GM23338 (cell line): ENCODE results near the gene RIPOR3. TPM values are rescaled to one million over a fixed set of nuclear protein-coding genes. Genes with fewer than 3 reads are reported as not detected.

Experiments used
- ATAC-seq: fragments of 200-7000 bp; cut with Tn5 transposase; 3 replicates; pipeline ENCODE4 v1.9.1; 2020
- DNase-seq: peaks from one replicate; pipeline ENCODE4 v3.0.0-alpha.2; 2015; ENCODE audit warnings: low spot score
- H2AFZ ChIP-seq: fragments of 200-600 bp; sonication (generic); 2 replicates; pipeline ENCODE4 v1.8.0; 2016; ENCODE audit warnings: antibody characterized with exemption, mild to moderate bottlenecking, moderate library complexity
- H3F3A ChIP-seq: fragments of 200-600 bp; sonication (generic); replicated peaks from 2 replicates; pipeline ENCODE4 v1.8.0; 2017; ENCODE audit warnings: antibody characterized with exemption, mixed run types, low read depth
- H3K27ac ChIP-seq: fragments of 200-600 bp; sonication (generic); 2 replicates; pipeline ENCODE4 v1.6.1; 2016; ENCODE audit warnings: low read depth
- H3K27me3 ChIP-seq: fragments of 200-600 bp; sonication (generic); 2 replicates; pipeline ENCODE4 v1.8.0; 2016; ENCODE audit warnings: mild to moderate bottlenecking, mixed run types, moderate library complexity; ENCODE audit not compliant: insufficient read depth
- H3K36me3 ChIP-seq: fragments of 200-600 bp; sonication (generic); 2 replicates; pipeline ENCODE4 v1.8.0; 2016; ENCODE audit warnings: mild to moderate bottlenecking; ENCODE audit not compliant: insufficient read depth
- H3K4me1 ChIP-seq: fragments of 200-600 bp; sonication (generic); 2 replicates; pipeline ENCODE4 v1.8.0; 2016; ENCODE audit warnings: mild to moderate bottlenecking, moderate library complexity; ENCODE audit not compliant: insufficient read depth
- H3K4me2 ChIP-seq: fragments of 200-600 bp; sonication (generic); 2 replicates; pipeline ENCODE4 v1.7.1; 2017; ENCODE audit warnings: mixed run types
- H3K4me3 ChIP-seq: fragments of 200-600 bp; sonication (generic); 2 replicates; pipeline ENCODE4 v1.6.1; 2016; ENCODE audit warnings: mixed run types
- H3K79me2 ChIP-seq: fragments of 200-600 bp; sonication (generic); replicated peaks from 2 replicates; pipeline ENCODE4 v1.8.0; 2017; ENCODE audit warnings: mild to moderate bottlenecking; ENCODE audit not compliant: insufficient read depth
- H3K9me2 ChIP-seq: fragments of 200-600 bp; sonication (generic); 2 replicates; pipeline ENCODE4 v1.8.0; 2017; ENCODE audit not compliant: insufficient read depth
- H4K20me1 ChIP-seq: fragments of 200-600 bp; sonication (generic); replicated peaks from 2 replicates; pipeline ENCODE4 v1.8.0; 2017; ENCODE audit warnings: mild to moderate bottlenecking; ENCODE audit not compliant: insufficient read depth
- H3K27ac Mint-ChIP-seq: 2 replicates; pipeline ENCODE4 v1.8.0; 2020; ENCODE audit warnings: inconsistent platforms, mild to moderate bottlenecking, moderate library complexity, mixed read lengths
- H3K27me3 Mint-ChIP-seq: 3 replicates; pipeline ENCODE4 v1.8.0; 2022; ENCODE audit warnings: low read depth, mild to moderate bottlenecking, moderate library complexity, mixed read lengths, inconsistent platforms; ENCODE audit not compliant: insufficient read depth, poor library complexity
- H3K36me3 Mint-ChIP-seq: 3 replicates; pipeline ENCODE4 v1.8.0; 2021; ENCODE audit warnings: low read depth, mild to moderate bottlenecking, inconsistent platforms, moderate library complexity, mixed read lengths
- H3K4me1 Mint-ChIP-seq: 3 replicates; pipeline ENCODE4 v1.8.0; 2020; ENCODE audit warnings: mild to moderate bottlenecking, inconsistent platforms, mixed read lengths
- H3K4me3 Mint-ChIP-seq: 3 replicates; pipeline ENCODE4 v1.8.0; 2021; ENCODE audit warnings: moderate library complexity, mild to moderate bottlenecking, inconsistent platforms, mixed read lengths
- H3K9me3 Mint-ChIP-seq: 3 replicates; pipeline ENCODE4 v1.8.0; 2020; ENCODE audit warnings: moderate library complexity, mild to moderate bottlenecking, inconsistent platforms, mixed read lengths
- CREB1 ChIP-seq: fragments of 250-450 bp; sonication (Bioruptor Pico); IDR thresholded peaks from 2 replicates; pipeline ENCODE4 v1.5.0; 2020; ENCODE audit warnings: low read depth, mild to moderate bottlenecking, moderate library complexity
- EZH2 ChIP-seq: fragments of 200-600 bp; sonication (generic); IDR thresholded peaks from one replicate; pipeline ENCODE4 v1.8.0; 2017; ENCODE audit warnings: antibody characterized with exemption, mild to moderate bottlenecking, low read depth; ENCODE audit not compliant: unreplicated experiment
- ZNF114 ChIP-seq: fragments of 250-450 bp; sonication (Bioruptor Pico); IDR thresholded peaks from 2 replicates; pipeline ENCODE4 v1.5.0; 2020; ENCODE audit warnings: mild to moderate bottlenecking, moderate library complexity
- ZNF331 ChIP-seq: fragments of 250-450 bp; sonication (Bioruptor Pico); IDR thresholded peaks from 2 replicates; pipeline ENCODE4 v1.5.0; 2020; ENCODE audit warnings: low read depth, mild to moderate bottlenecking, moderate library complexity
- polyA plus RNA-seq: library from polyadenylated mRNA; unstranded; fragments of >200 nt; fragmentation: Nextera tagmentation; extraction: Ambion mirVana; gene quantifications from 2 replicates; pipeline ENCODE4 v1.2.1, GENCODE V29; 2016
- total RNA-seq: library from RNA; depleted of rRNA; stranded (reverse); fragments of >200 nt; shearing (Covaris generic); gene quantifications from 2 replicates; pipeline ENCODE4 v1.2.3, GENCODE V29; 2014
- TF ChIP-seq, protein P1 (sequence below): fragments of 250-450 bp; sonication (Bioruptor Pico); IDR thresholded peaks from 2 replicates; pipeline ENCODE4 v1.5.0; 2020; ENCODE audit warnings: mild to moderate bottlenecking, moderate library complexity

Gene RIPOR3
- total and polyA plus RNA-seq, 2 experiments from 2014 or later = 4.9 to 6.3 TPM

DNA sequence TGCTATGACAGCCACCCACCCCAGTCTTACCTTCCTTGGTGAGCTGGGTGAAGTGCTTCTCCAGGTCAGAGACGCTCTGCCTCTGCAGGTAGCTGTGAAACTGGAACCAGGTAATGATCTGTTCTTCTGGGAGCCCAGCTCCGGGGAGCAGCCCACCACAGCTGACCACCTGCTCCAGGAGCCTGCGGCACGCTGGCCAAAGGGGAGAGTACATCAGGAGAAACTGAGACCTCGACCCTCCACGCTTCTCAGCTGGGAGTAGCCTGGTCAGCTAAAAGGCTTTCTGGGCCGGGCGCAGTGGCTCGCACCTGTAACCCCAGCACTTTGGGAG, 98.4 kb downstream of the RIPOR3 start (continued):
- TF ChIP-seq, protein P1, sequence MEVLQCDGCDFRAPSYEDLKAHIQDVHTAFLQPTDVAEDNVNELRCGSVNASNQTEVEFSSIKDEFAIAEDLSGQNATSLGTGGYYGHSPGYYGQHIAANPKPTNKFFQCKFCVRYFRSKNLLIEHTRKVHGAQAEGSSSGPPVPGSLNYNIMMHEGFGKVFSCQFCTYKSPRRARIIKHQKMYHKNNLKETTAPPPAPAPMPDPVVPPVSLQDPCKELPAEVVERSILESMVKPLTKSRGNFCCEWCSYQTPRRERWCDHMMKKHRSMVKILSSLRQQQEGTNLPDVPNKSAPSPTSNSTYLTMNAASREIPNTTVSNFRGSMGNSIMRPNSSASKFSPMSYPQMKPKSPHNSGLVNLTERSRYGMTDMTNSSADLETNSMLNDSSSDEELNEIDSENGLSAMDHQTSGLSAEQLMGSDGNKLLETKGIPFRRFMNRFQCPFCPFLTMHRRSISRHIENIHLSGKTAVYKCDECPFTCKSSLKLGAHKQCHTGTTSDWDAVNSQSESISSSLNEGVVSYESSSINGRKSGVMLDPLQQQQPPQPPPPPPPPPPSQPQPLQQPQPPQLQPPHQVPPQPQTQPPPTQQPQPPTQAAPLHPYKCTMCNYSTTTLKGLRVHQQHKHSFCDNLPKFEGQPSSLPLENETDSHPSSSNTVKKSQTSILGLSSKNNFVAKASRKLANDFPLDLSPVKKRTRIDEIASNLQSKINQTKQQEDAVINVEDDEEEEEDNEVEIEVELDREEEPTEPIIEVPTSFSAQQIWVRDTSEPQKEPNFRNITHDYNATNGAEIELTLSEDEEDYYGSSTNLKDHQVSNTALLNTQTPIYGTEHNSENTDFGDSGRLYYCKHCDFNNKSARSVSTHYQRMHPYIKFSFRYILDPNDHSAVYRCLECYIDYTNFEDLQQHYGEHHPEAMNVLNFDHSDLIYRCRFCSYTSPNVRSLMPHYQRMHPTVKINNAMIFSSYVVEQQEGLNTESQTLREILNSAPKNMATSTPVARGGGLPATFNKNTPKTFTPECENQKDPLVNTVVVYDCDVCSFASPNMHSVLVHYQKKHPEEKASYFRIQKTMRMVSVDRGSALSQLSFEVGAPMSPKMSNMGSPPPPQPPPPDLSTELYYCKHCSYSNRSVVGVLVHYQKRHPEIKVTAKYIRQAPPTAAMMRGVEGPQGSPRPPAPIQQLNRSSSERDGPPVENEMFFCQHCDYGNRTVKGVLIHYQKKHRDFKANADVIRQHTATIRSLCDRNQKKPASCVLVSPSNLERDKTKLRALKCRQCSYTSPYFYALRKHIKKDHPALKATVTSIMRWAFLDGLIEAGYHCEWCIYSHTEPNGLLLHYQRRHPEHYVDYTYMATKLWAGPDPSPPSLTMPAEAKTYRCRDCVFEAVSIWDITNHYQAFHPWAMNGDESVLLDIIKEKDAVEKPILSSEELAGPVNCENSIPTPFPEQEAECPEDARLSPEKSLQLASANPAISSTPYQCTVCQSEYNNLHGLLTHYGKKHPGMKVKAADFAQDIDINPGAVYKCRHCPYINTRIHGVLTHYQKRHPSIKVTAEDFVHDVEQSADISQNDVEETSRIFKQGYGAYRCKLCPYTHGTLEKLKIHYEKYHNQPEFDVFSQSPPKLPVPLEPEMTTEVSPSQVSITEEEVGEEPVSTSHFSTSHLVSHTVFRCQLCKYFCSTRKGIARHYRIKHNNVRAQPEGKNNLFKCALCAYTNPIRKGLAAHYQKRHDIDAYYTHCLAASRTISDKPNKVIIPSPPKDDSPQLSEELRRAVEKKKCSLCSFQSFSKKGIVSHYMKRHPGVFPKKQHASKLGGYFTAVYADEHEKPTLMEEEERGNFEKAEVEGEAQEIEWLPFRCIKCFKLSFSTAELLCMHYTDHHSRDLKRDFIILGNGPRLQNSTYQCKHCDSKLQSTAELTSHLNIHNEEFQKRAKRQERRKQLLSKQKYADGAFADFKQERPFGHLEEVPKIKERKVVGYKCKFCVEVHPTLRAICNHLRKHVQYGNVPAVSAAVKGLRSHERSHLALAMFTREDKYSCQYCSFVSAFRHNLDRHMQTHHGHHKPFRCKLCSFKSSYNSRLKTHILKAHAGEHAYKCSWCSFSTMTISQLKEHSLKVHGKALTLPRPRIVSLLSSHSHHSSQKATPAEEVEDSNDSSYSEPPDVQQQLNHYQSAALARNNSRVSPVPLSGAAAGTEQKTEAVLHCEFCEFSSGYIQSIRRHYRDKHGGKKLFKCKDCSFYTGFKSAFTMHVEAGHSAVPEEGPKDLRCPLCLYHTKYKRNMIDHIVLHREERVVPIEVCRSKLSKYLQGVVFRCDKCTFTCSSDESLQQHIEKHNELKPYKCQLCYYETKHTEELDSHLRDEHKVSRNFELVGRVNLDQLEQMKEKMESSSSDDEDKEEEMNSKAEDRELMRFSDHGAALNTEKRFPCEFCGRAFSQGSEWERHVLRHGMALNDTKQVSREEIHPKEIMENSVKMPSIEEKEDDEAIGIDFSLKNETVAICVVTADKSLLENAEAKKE (CRISPR knock-in tag) = no peak
- TF ChIP-seq CREB1 (no peak), ZNF331 (no peak)

DNA sequence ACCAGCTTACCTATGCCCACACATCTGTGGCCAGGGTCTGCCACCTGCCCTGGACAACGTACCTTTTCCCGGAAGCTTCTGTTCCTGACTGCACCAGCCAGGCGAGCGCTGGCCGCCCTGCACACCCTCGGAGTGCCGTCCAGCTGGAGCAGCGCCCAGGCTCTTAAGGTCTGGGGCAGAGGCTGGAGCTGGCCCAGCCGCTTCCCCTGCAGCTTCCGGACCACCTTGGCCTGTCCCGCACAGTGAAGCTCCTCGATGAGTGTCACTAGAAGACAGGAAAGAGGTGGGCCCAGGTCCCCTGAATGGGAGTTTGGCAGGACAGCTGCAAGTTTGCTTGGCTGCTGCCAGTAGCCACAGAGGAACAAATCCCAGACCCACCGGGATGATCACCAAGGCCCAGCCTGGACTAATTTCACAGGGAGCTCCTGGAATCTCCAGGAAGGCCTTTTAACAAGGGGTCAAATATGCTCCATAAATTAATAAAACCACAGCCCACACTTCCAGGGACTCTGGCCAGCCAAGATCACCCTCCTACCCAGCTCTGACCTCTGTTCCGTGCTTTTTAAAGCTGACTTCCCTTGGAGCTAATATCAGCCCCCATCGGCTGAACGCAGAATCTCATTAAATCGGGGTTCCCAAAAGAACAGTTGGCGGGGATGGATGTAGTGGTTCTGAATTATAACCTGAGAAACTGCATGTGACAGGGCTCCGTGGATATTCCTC, 98.9 kb downstream of the RIPOR3 start:
- H4K20me1 ChIP-seq = no peaks in the 10 kb centered on the region; the same call in 1 of the 2 replicates
- no peak overlapping the region for H3K27ac ChIP-seq
- no peak overlapping the region for H3K4me2 ChIP-seq
- ATAC-seq (no peak), DNase-seq (no peak)
- Mint-ChIP-seq H3K27ac (no peak overlapping the region), H3K27me3 (peaks cover 6% of the 10 kb centered on the region), H3K4me1 (peaks cover 11% of the 10 kb centered on the region), H3K4me3 (no peak overlapping the region), H3K9me3 (no peaks in the 10 kb centered on the region), H3K36me3 (peaks cover 6% of the 10 kb centered on the region)
- TF ChIP-seq ZNF331 (no peak), ZNF114 (CRISPR knock-in tag) (no peak), EZH2 (no peak)
- no peaks in the 10 kb centered on the region for H3K9me2 ChIP-seq
- H3K27me3 ChIP-seq = no peaks in the 10 kb centered on the region
- no peaks in the 10 kb centered on the region for H3K4me1 ChIP-seq
- H3K36me3 ChIP-seq = no peaks in the 10 kb centered on the region
- no peaks in the 10 kb centered on the region for H3K79me2 ChIP-seq
- no peak overlapping the region for H2AFZ ChIP-seq
- no peaks in the 10 kb centered on the region for H3F3A ChIP-seq
- no peak overlapping the region for H3K4me3 ChIP-seq
